ENCODE data around the gene NCBP2L.

- no peak for TF ChIP-seq CTCF (conservative IDR thresholded peaks at IDR 0.05; ENCODE audit: low read depth, low read length)
- TF ChIP-seq EZH2phosphoT487 (IDR thresholded peaks at IDR 0.05; ENCODE audit: borderline replicate concordance, low read length), result no peak
- no peak for TF ChIP-seq EZH2 (IDR thresholded peaks at IDR 0.05; ENCODE audit: low read length, unreplicated experiment)
These were observed 49.7 kb downstream of the NCBP2L start for GRCh38 chrX:107827030-107827831.

All from PC-3 (cell line).